BLaER1 (cell line): Measurements from ENCODE around the gene DHX34.
"Not testable (repeated sequence)": the region's sequence is repeated elsewhere in the genome, so short reads cannot be mapped to it uniquely, and the experiment has no call there.

ENCODE experiments used
- H3K27ac ChIP-seq: shearing (Covaris generic); formaldehyde crosslinking; 2 replicates; pipeline ENCODE4 v1.8.1; 2022
- H3K27me3 ChIP-seq: shearing (Covaris generic); formaldehyde crosslinking; 2 replicates; pipeline ENCODE4 v1.8.1; 2022
- H3K36me3 ChIP-seq: shearing (Covaris generic); formaldehyde crosslinking; 2 replicates; pipeline ENCODE4 v1.8.1; 2022
- H3K4me1 ChIP-seq: shearing (Covaris generic); formaldehyde crosslinking; 2 replicates; pipeline ENCODE4 v1.8.1; 2022
- H3K4me2 ChIP-seq: shearing (Covaris generic); formaldehyde crosslinking; 2 replicates; pipeline ENCODE4 v1.8.1; 2022
- H3K4me3 ChIP-seq: shearing (Covaris generic); formaldehyde crosslinking; 2 replicates; pipeline ENCODE4 v1.8.1; 2022
- H3K9ac ChIP-seq: shearing (Covaris generic); formaldehyde crosslinking; 2 replicates; pipeline ENCODE4 v1.8.1; 2022
- H3K9me3 ChIP-seq: shearing (Covaris generic); formaldehyde crosslinking; 2 replicates; pipeline ENCODE4 v1.8.1; 2022
- H4K20me1 ChIP-seq: shearing (Covaris generic); formaldehyde crosslinking; 2 replicates; pipeline ENCODE4 v1.8.1; 2022
- Cebpa-rat ChIP-seq: shearing (Covaris generic); IDR thresholded peaks from 2 replicates; pipeline ENCODE4 v1.8.1; 2022

DHX34 gene

GRCh38 chr19:47363758-47364531 lies 14.8 kb downstream of the DHX34 start:
- Histone ChIP-seq H3K4me3 (no peak overlapping the region), H3K4me1 (no peaks in the 10 kb centered on the region), H3K9ac (no peak overlapping the region), H3K9me3 (no peaks in the 10 kb centered on the region), H3K4me2 (no peak overlapping the region), H3K36me3 (peaks cover 93% of the 10 kb centered on the region), H3K27me3 (no peaks in the 10 kb centered on the region), H4K20me1 (peaks cover 57% of the 10 kb centered on the region), H3K27ac (no peak overlapping the region)
- TF ChIP-seq Cebpa-rat = no peak

- not testable (repeated sequence) for H3K9me3 ChIP-seq, H3K4me1 ChIP-seq, H3K27me3 ChIP-seq, H3K27ac ChIP-seq, H3K9ac ChIP-seq, H3K4me3 ChIP-seq, H3K4me2 ChIP-seq
- H3K36me3 ChIP-seq = peaks cover 93% of the 10 kb centered on the region
- H4K20me1 ChIP-seq = peaks cover 59% of the 10 kb centered on the region
These were observed 16.3 kb downstream of the DHX34 start for GRCh38 chr19:47365455-47365854.

- TF ChIP-seq Cebpa-rat = no peak
- H3K4me3 ChIP-seq = no peak overlapping the region
- no peaks in the 10 kb centered on the region for H3K27me3 ChIP-seq
- H3K4me1 ChIP-seq = no peaks in the 10 kb centered on the region
- peaks cover 93% of the 10 kb centered on the region for H3K36me3 ChIP-seq
- H3K27ac ChIP-seq = no peak overlapping the region
- no peaks in the 10 kb centered on the region for H3K9me3 ChIP-seq
- H4K20me1 ChIP-seq = peaks cover 39% of the 10 kb centered on the region
- H3K4me2 ChIP-seq = no peak overlapping the region
- H3K9ac ChIP-seq = 0 out of 2 replicates have a peak overlapping the region, but pooled peaks have one; percentile 14
These were observed 21.0 kb downstream of the DHX34 start for GRCh38 chr19:47370045-47370611.

GRCh38 chr19:47371261-47371660 lies 22.1 kb downstream of the DHX34 start:
- Histone ChIP-seq H3K9me3 (no peaks in the 10 kb centered on the region), H4K20me1 (peaks cover 50% of the 10 kb centered on the region), H3K9ac (no peak overlapping the region), H3K4me3 (no peak overlapping the region), H3K4me1 (no peaks in the 10 kb centered on the region), H3K36me3 (peaks cover 93% of the 10 kb centered on the region), H3K27me3 (no peaks in the 10 kb centered on the region), H3K27ac (no peak overlapping the region), H3K4me2 (no peak overlapping the region)
- no peak for TF ChIP-seq Cebpa-rat

GRCh38 chr19:47372603-47373002 lies 23.5 kb downstream of the DHX34 start:
- H3K27me3 ChIP-seq = no peaks in the 10 kb centered on the region
- H3K36me3 ChIP-seq = peaks cover 93% of the 10 kb centered on the region
- no peaks in the 10 kb centered on the region for H3K9me3 ChIP-seq
- no peak overlapping the region for H3K4me3 ChIP-seq
- H3K9ac ChIP-seq = no peak overlapping the region
- H3K4me2 ChIP-seq = no peak overlapping the region
- no peak for TF ChIP-seq Cebpa-rat
- no peak overlapping the region for H3K27ac ChIP-seq
- peaks cover 61% of the 10 kb centered on the region for H4K20me1 ChIP-seq
- no peaks in the 10 kb centered on the region for H3K4me1 ChIP-seq

- Histone ChIP-seq H3K27ac (no peak overlapping the region), H3K4me2 (no peak overlapping the region), H3K4me1 (no peaks in the 10 kb centered on the region), H3K9ac (no peak overlapping the region), H4K20me1 (peaks cover 71% of the 10 kb centered on the region), H3K27me3 (no peaks in the 10 kb centered on the region), H3K4me3 (no peak overlapping the region), H3K9me3 (no peaks in the 10 kb centered on the region), H3K36me3 (peaks cover 100% of the 10 kb centered on the region)
- no peak for TF ChIP-seq Cebpa-rat
These were observed 24.4 kb downstream of the DHX34 start for GRCh38 chr19:47373246-47374240.

- Histone ChIP-seq H3K4me3 (no peak overlapping the region), H3K9ac (no peak overlapping the region), H3K27me3 (no peaks in the 10 kb centered on the region), H3K36me3 (peaks cover 100% of the 10 kb centered on the region), H4K20me1 (peaks cover 69% of the 10 kb centered on the region), H3K27ac (no peak overlapping the region), H3K9me3 (no peaks in the 10 kb centered on the region), H3K4me1 (0 out of 2 replicates have a peak, but pooled peaks cover 5% of the 10 kb centered on the region), H3K4me2 (no peak overlapping the region)
- TF ChIP-seq Cebpa-rat = no peak
These were observed 26.0 kb downstream of the DHX34 start for GRCh38 chr19:47374876-47375693.

GRCh38 chr19:47375694-47376588 lies 26.8 kb downstream of the DHX34 start:
- Histone ChIP-seq H3K4me2 (no peak overlapping the region), H3K4me1 (peaks cover 14% of the 10 kb centered on the region), H3K27me3 (no peaks in the 10 kb centered on the region), H3K9me3 (no peaks in the 10 kb centered on the region), H3K27ac (no peak overlapping the region), H3K36me3 (peaks cover 100% of the 10 kb centered on the region), H3K4me3 (no peak overlapping the region), H3K9ac (no peak overlapping the region), H4K20me1 (peaks cover 68% of the 10 kb centered on the region)
- TF ChIP-seq Cebpa-rat = no peak
